ENCODE measurements around the gene STAC.

STAC gene

GRCh38 chr3:36595511-36595910 is 215.2 kb downstream of the STAC start:
- DNase-seq (ENCODE audit: low read depth): no peak

DNA sequence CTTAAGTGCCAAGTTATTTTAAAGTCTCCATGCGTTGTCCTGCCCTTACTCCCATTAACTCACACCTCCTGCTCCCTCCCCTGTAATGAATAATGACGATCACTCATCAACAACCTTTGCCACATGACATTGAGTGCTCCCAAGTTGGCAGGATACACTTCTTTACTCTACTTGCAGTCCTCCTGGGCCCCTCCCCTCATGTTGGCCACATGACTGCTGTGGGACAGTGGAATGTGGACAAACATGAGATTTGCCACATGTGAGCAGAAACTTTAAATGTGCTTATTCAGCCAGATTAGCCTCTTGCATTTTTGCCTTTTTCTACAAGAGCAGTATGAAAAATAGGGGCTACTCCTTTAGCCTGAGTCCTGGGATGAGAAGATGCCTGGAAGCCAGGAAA is 216.1 kb downstream of the STAC start:
- no peak for DNase-seq (ENCODE audit: low read depth)

DNA sequence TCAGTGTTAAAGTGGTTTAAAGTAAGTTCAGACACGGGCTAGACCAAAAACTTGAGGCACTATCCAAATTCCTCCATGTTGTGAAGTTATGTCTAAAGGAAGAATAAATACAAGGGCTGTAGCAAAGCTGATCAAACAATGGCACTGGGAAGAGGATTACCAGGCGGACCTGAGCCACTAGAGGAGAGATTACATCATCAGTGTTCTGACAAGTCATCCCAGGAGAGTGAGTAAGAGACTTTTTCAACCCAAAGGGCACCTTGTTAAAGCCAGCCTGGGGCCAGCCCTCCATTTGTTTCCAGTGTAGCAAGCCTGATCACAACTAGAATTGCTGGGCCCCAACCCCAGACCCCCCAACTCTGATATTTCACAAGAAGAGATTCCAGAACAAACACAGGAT is 217.1 kb downstream of the STAC start:
- DNase-seq (ENCODE audit: low read depth): no peak
